B cell (primary cell): ENCODE results near the gene UBL5. TPM values are rescaled to one million over a fixed set of nuclear protein-coding genes. Genes with fewer than 3 reads are reported as not detected.

ENCODE experiments used
- ATAC-seq: fragments of 200-7000 bp; cut with Tn5 transposase; one replicate; pipeline ENCODE4 v1.10.0; 2021; ENCODE audit warnings: low read depth, mild to moderate bottlenecking, moderate number of reproducible peaks, moderate library complexity
- CTCF ChIA-PET: fragments of 350-600 bp; sonication (Branson Sonifier 250); formaldehyde crosslinking; loops from one replicate; lab custom pipeline; 2021; ENCODE audit warnings: antibody characterized with exemption, inconsistent platforms; lab: Charles Lee
- POLR2A ChIA-PET: fragments of 350-600 bp; sonication (Branson Sonifier 250); formaldehyde crosslinking; loops from one replicate; lab custom pipeline; 2021; ENCODE audit warnings: antibody characterized with exemption; lab: Charles Lee
- DNase-seq: peaks from one replicate; pipeline ENCODE4 v3.0.0; 2013
- H2AFZ ChIP-seq: 2 replicates; pipeline ENCODE4 v1.6.1; 2012; ENCODE audit warnings: mild to moderate bottlenecking, low read depth, low read length; ENCODE audit not compliant: insufficient read depth, poor library complexity, severe bottlenecking
- H3K27ac ChIP-seq, 2 donors: 1 replicate in 1 of 2; 2 replicates in 1 of 2; pipeline ENCODE4 v1.5.1; 2012 to 2013; ENCODE audit warnings: low read length in 2 of 2, mild to moderate bottlenecking in 2 of 2, moderate library complexity in 1 of 2
- H3K27me3 ChIP-seq, 4 experiments: fragments of 200-600 bp in 1 of 4; sonication (generic) in 1 of 4; replicated peaks in 1 of 4; 1 replicate in 2 of 4; 2 replicates in 2 of 4; pipeline versions ENCODE4 v1.6.1 to v1.7.0; 2013 to 2016; ENCODE audit warnings: low read length in 3 of 4, mild to moderate bottlenecking in 2 of 4, mixed read lengths in 1 of 4, moderate library complexity in 1 of 4; ENCODE audit not compliant: insufficient read depth in 4 of 4, control insufficient read depth in 3 of 4; ENCODE audit errors: control extremely low read depth in 1 of 4
- H3K36me3 ChIP-seq, 2 experiments: replicated peaks in 1 of 2; 1 replicate in 1 of 2; 2 replicates in 1 of 2; pipeline versions ENCODE4 v1.6.1 to v1.7.1; 2013; ENCODE audit warnings: low read length in 1 of 2; ENCODE audit not compliant: insufficient read depth in 2 of 2, control insufficient read depth in 1 of 2; ENCODE audit errors: control extremely low read depth in 1 of 2, extremely low read depth in 1 of 2
- H3K4me1 ChIP-seq, 2 donors: fragments of 200-600 bp in 1 of 2; sonication (generic) in 1 of 2; 1 replicate in 1 of 2; 2 replicates in 1 of 2; pipeline versions ENCODE4 v1.5.1 to v1.6.1; 2013 to 2017; ENCODE audit warnings: low read length in 2 of 2; ENCODE audit not compliant: control insufficient read depth in 2 of 2, insufficient read depth in 2 of 2
- H3K4me2 ChIP-seq: replicated peaks from 2 replicates; pipeline ENCODE3; 2012; ENCODE audit warnings: mild to moderate bottlenecking, low read depth, low read length; ENCODE audit not compliant: poor library complexity, severe bottlenecking
- H3K4me3 ChIP-seq, 5 experiments: fragments of 200-600 bp in 1 of 5; sonication (generic) in 1 of 5; 1 replicate in 3 of 5; 2 replicates in 2 of 5; pipeline versions ENCODE4 v1.5.1 to v1.7.0; 2011 to 2016; ENCODE audit warnings: low read length in 4 of 5, mild to moderate bottlenecking in 4 of 5, low read depth in 2 of 5, control low read depth in 1 of 5, moderate library complexity in 1 of 5; ENCODE audit not compliant: insufficient read depth in 1 of 5; ENCODE audit errors: control extremely low read depth in 1 of 5, extremely low read depth in 1 of 5
- H3K79me2 ChIP-seq: fragments of 200-600 bp; sonication (generic); one replicate; pipeline ENCODE4 v1.6.0; 2016; ENCODE audit warnings: low read length; ENCODE audit not compliant: control insufficient read depth, insufficient read depth
- H3K9ac ChIP-seq: fragments of 200-600 bp; sonication (generic); 2 replicates; pipeline ENCODE4 v1.6.1; 2017; ENCODE audit warnings: mild to moderate bottlenecking, low read length, moderate library complexity
- H3K9me3 ChIP-seq, 3 donors: one replicate each; pipeline versions ENCODE4 v1.6.1 to v1.7.1; 2013; ENCODE audit warnings: low read length in 2 of 3; ENCODE audit not compliant: control insufficient read depth in 2 of 3, insufficient read depth in 1 of 3; ENCODE audit errors: control extremely low read depth in 1 of 3
- H4K20me1 ChIP-seq: 2 replicates; pipeline ENCODE4 v1.6.0; 2012; ENCODE audit warnings: mild to moderate bottlenecking, low read length; ENCODE audit not compliant: insufficient read depth, control insufficient read depth, poor library complexity, severe bottlenecking
- H3K27ac Mint-ChIP-seq: one replicate; pipeline ENCODE4 v1.8.0; 2021; ENCODE audit warnings: mixed read lengths
- H3K27me3 Mint-ChIP-seq: one replicate; pipeline ENCODE4 v1.8.0; 2021; ENCODE audit warnings: mixed read lengths
- H3K4me1 Mint-ChIP-seq: one replicate; pipeline ENCODE4 v1.8.0; 2021; ENCODE audit warnings: mixed read lengths
- H3K4me3 Mint-ChIP-seq: one replicate; pipeline ENCODE4 v1.8.0; 2021; ENCODE audit warnings: mixed read lengths
- H3K9me3 Mint-ChIP-seq: one replicate; pipeline ENCODE4 v1.8.0; 2022; ENCODE audit warnings: mixed read lengths; ENCODE audit not compliant: insufficient read depth
- CTCF ChIP-seq: fragments of 200-600 bp; IDR thresholded peaks from one replicate; pipeline ENCODE4 v1.8.0; 2022; ENCODE audit warnings: antibody characterized with exemption, mild to moderate bottlenecking
- EZH2 ChIP-seq: IDR thresholded peaks from 2 replicates; pipeline ENCODE4 v1.6.1; 2012; ENCODE audit warnings: borderline replicate concordance, low read depth, mild to moderate bottlenecking, moderate library complexity, low read length; ENCODE audit not compliant: insufficient read depth, poor library complexity, severe bottlenecking
- WGBS: methylation state at CpG from one replicate; pipeline ENCODE4 v1.1.5; 2013; ENCODE audit warnings: missing lambda C conversion rate; ENCODE audit not compliant: insufficient coverage; 5-methylcytosine and 5-hydroxymethylcytosine counted together
- intact Hi-C: fragments of 100-400 bp; cut with micrococcal nuclease; formaldehyde crosslinking; loops from one replicate; pipeline ENCODE4 v1.10.0; 2022
- polyA plus RNA-seq: library from polyadenylated mRNA; depleted of rRNA; stranded (reverse); fragments of >200 nt; gene quantifications from 2 replicates; pipeline ENCODE4 v1.2.3, GENCODE V29; 2012
- total RNA-seq, 2 donors: library from RNA; stranded (reverse); fragments of 120-200 nt in 1 of 2; gene quantifications; 1 replicate in 1 of 2; 2 replicates in 1 of 2; pipeline versions ENCODE4 v1.2.3 to v1.2.4, GENCODE V29; 2013 to 2022

UBL5 gene
- total and polyA plus RNA-seq, 2 donors (not counting 1 experiment from before 2014, with no cell fraction given): 183 to 315 TPM

- TF ChIP-seq CTCF: no peak
- no peak for TF ChIP-seq EZH2
- no peak overlapping the region for H3K4me3 Mint-ChIP-seq
- H3K4me2 ChIP-seq: no peak overlapping the region
- no peak overlapping the region for H3K4me3 ChIP-seq
- no peaks in the 10 kb centered on the region for H3K79me2 ChIP-seq
- H3K27ac ChIP-seq: no peak overlapping the region
- ChIA-PET CTCF (no interaction called here), POLR2A (no interaction called here)
- peaks cover 4% of the 10 kb centered on the region for H3K27me3 Mint-ChIP-seq
- H3K9ac ChIP-seq: no peak overlapping the region
- H3K9me3 Mint-ChIP-seq: no peaks in the 10 kb centered on the region
- H3K4me1 Mint-ChIP-seq: peaks cover 17% of the 10 kb centered on the region
- no peak overlapping the region for H2AFZ ChIP-seq
- peaks cover 12% of the 10 kb centered on the region in 2 donors for H3K4me1 ChIP-seq
- DNase-seq (no peak), ATAC-seq (no peak)
- no peaks in the 10 kb centered on the region for H3K27me3 ChIP-seq
- intact Hi-C loops: no loop called here
- no peak overlapping the region for H3K27ac Mint-ChIP-seq
- H4K20me1 ChIP-seq: no peaks in the 10 kb centered on the region
- H3K36me3 ChIP-seq: no peaks in the 10 kb centered on the region
- no peaks in the 10 kb centered on the region for H3K9me3 ChIP-seq
These were observed 31.0 kb downstream of the UBL5 start for GRCh38 chr19:9858766-9859165.

- H3K9me3 ChIP-seq: no peaks in the 10 kb centered on the region
- H3K36me3 ChIP-seq: no peaks in the 10 kb centered on the region
- H3K9me3 Mint-ChIP-seq: no peaks in the 10 kb centered on the region
- no peak overlapping the region for H2AFZ ChIP-seq
- ATAC-seq (no peak), DNase-seq (no peak)
- no peak overlapping the region for H3K27ac ChIP-seq
- H3K79me2 ChIP-seq: no peaks in the 10 kb centered on the region
- H3K4me3 Mint-ChIP-seq: no peak overlapping the region
- H3K4me1 ChIP-seq: peaks cover 12% of the 10 kb centered on the region in 2 donors
- no peak overlapping the region for H3K9ac ChIP-seq
- H3K27me3 ChIP-seq: no peaks in the 10 kb centered on the region
- intact Hi-C loops: no loop called here
- 78% methylated on average over 7 of the region's 8 CpGs for WGBS
- no peak overlapping the region for H3K4me2 ChIP-seq
- ChIA-PET POLR2A (no interaction called here), CTCF (no interaction called here)
- TF ChIP-seq CTCF: no peak
- no peak for TF ChIP-seq EZH2
- no peaks in the 10 kb centered on the region for H4K20me1 ChIP-seq
- H3K4me3 ChIP-seq: no peak overlapping the region
- no peak overlapping the region for H3K27ac Mint-ChIP-seq
- H3K4me1 Mint-ChIP-seq: peaks cover 17% of the 10 kb centered on the region
- H3K27me3 Mint-ChIP-seq: peaks cover 4% of the 10 kb centered on the region
These were observed 32.7 kb downstream of the UBL5 start for GRCh38 chr19:9860407-9860806.
